GM12878 (cell line): ENCODE data around the gene TIE1. TPM values are rescaled to one million over a fixed set of nuclear protein-coding genes. Genes with fewer than 3 reads are reported as not detected.

Experiments
- ATAC-seq: fragments of 200-7000 bp; cut with Tn5 transposase; 3 replicates; pipeline ENCODE4 v1.9.1; 2020; ENCODE audit warnings: mild to moderate bottlenecking, moderate library complexity
- BruUV-seq: library from RNA; stranded (reverse); fragments of 400-500 nt; replicated peaks from 2 replicates; lab custom pipeline; 2021; lab: Mats Ljungman, UMichigan
- CTCF ChIA-PET: fragments of 300-600 bp; sonication (Branson Sonifier 250); formaldehyde crosslinking; extraction: SDS; loops from one replicate; lab custom pipeline; 2021; ENCODE audit warnings: inconsistent platforms; lab: Yijun Ruan, JAX
- POLR2A ChIA-PET: fragments of 350-600 bp; formaldehyde crosslinking; extraction: SDS; loops from one replicate; lab custom pipeline; 2021; ENCODE audit warnings: inconsistent platforms; lab: Charles Lee
- RAD21 ChIA-PET: fragments of 300-600 bp; sonication (Branson Sonifier 250); formaldehyde crosslinking; loops from one replicate; lab custom pipeline; 2023; ENCODE audit warnings: antibody characterized with exemption; ENCODE audit not compliant: unreplicated experiment; lab: Charles Lee
- SMC1A ChIA-PET: fragments of 300-600 bp; sonication (Branson Sonifier 250); formaldehyde crosslinking; loops from one replicate; lab custom pipeline; 2023; ENCODE audit not compliant: unreplicated experiment, uncharacterized antibody; lab: Charles Lee
- DNase-seq: peaks from one replicate; pipeline ENCODE4 v3.0.0-alpha.2; 2011; ENCODE audit warnings: low read depth, low spot score
- FAIRE-seq: peaks from 3 replicates; lab custom pipeline; 2011; peaks lifted over from hg19 to GRCh38; lab: Jason Lieb, UNC
- H2AFZ ChIP-seq: 2 replicates; pipeline ENCODE4 v1.6.0; 2011; ENCODE audit warnings: low read depth, low read length, control low read depth; ENCODE audit not compliant: control insufficient read depth
- H3K27ac ChIP-seq: 2 replicates; pipeline ENCODE4 v1.5.1; 2011; ENCODE audit warnings: control low read depth; ENCODE audit not compliant: control insufficient read depth, insufficient read depth
- H3K27me3 ChIP-seq, 2 experiments: replicated peaks in 1 of 2; 2 replicates each; pipeline versions ENCODE4 v1.6.0 to v1.6.1; 2011; ENCODE audit warnings: low read length in 1 of 2; ENCODE audit not compliant: control insufficient read depth in 2 of 2, insufficient read depth in 2 of 2
- H3K36me3 ChIP-seq, 2 experiments: 2 replicates each; pipeline ENCODE4 v1.5.1; 2011; ENCODE audit warnings: low read length in 1 of 2; ENCODE audit not compliant: control insufficient read depth in 2 of 2, insufficient read depth in 2 of 2
- H3K4me1 ChIP-seq: 2 replicates; pipeline ENCODE4 v1.6.1; 2011; ENCODE audit warnings: mild to moderate bottlenecking, low read length, moderate library complexity, mixed read lengths; ENCODE audit not compliant: control insufficient read depth, insufficient read depth
- H3K4me2 ChIP-seq: 2 replicates; pipeline ENCODE4 v1.6.0; 2011; ENCODE audit warnings: control low read depth; ENCODE audit not compliant: control insufficient read depth, insufficient read depth
- H3K4me3 ChIP-seq: fragments of 200-600 bp; sonication (generic); 2 replicates; pipeline ENCODE4 v1.5.1; 2016
- H3K79me2 ChIP-seq: 2 replicates; pipeline ENCODE4 v1.6.0; 2011; ENCODE audit warnings: low read length; ENCODE audit not compliant: control insufficient read depth, insufficient read depth
- H3K9ac ChIP-seq: 2 replicates; pipeline ENCODE4 v1.8.0; 2011; ENCODE audit warnings: low read length, control low read depth, mixed read lengths; ENCODE audit not compliant: control insufficient read depth, insufficient read depth
- H3K9me3 ChIP-seq: replicated peaks from 3 replicates; pipeline ENCODE4 v1.5.1; 2011; ENCODE audit warnings: mild to moderate bottlenecking, low read length; ENCODE audit not compliant: control insufficient read depth, insufficient read depth
- H4K20me1 ChIP-seq: 2 replicates; pipeline ENCODE4 v1.6.0; 2011; ENCODE audit not compliant: control insufficient read depth, insufficient read depth
- ATF3 ChIP-seq: IDR thresholded peaks from 2 replicates; pipeline ENCODE4 v1.6.1; 2011; ENCODE audit warnings: low read depth, mild to moderate bottlenecking, low read length, moderate library complexity, borderline replicate concordance; ENCODE audit errors: extremely low read depth
- BMI1 ChIP-seq: fragments of 450-650 bp; IDR thresholded peaks from 2 replicates; pipeline ENCODE4 v1.6.1; 2016; ENCODE audit warnings: mild to moderate bottlenecking, moderate library complexity, borderline replicate concordance
- EP300 ChIP-seq, 2 experiments: fragments of 150-350 bp in 1 of 2; IDR thresholded peaks; 2 replicates each; pipeline ENCODE4 v1.6.1; 2011 to 2012; ENCODE audit warnings: low read depth in 2 of 2, low read length in 2 of 2, borderline replicate concordance in 1 of 2, improper control_type of control experiment in 1 of 2, inconsistent platforms in 1 of 2; ENCODE audit not compliant: control insufficient read depth in 1 of 2
- FOXK2 ChIP-seq: fragments of 450-650 bp; IDR thresholded peaks from 2 replicates; pipeline ENCODE4 v1.6.1; 2017; ENCODE audit warnings: mild to moderate bottlenecking, moderate library complexity
- IKZF1 ChIP-seq: fragments of 450-650 bp; conservative IDR thresholded peaks from 2 replicates; pipeline ENCODE4 v1.6.1; 2017; ENCODE audit warnings: antibody characterized with exemption, mild to moderate bottlenecking
- MTA3 ChIP-seq: IDR thresholded peaks from 2 replicates; pipeline ENCODE4 v1.6.1; 2012; ENCODE audit warnings: low read length, inconsistent platforms, borderline replicate concordance
- MYB ChIP-seq: fragments of 150-350 bp; IDR thresholded peaks from 2 replicates; pipeline ENCODE4 v1.6.1; 2014; ENCODE audit warnings: mild to moderate bottlenecking, low read depth, low read length, borderline replicate concordance
- NFIC ChIP-seq: IDR thresholded peaks from 2 replicates; pipeline ENCODE4 v1.6.1; 2012; ENCODE audit warnings: low read depth, mild to moderate bottlenecking, inconsistent platforms, low read length, moderate library complexity
- NFXL1 ChIP-seq: fragments of 450-650 bp; IDR thresholded peaks from 2 replicates; pipeline ENCODE4 v1.6.1; 2017; ENCODE audit warnings: antibody characterized with exemption, mild to moderate bottlenecking, borderline replicate concordance
- PRDM15 ChIP-seq: fragments of 450-650 bp; formaldehyde crosslinking; IDR thresholded peaks from 2 replicates; pipeline ENCODE4 v1.4.0; 2020; ENCODE audit warnings: mild to moderate bottlenecking, moderate library complexity
- SUZ12 ChIP-seq: fragments of 200-600 bp; sonication (generic); IDR thresholded peaks from one replicate; pipeline ENCODE4 v1.6.1; 2018; ENCODE audit warnings: antibody characterized with exemption, mild to moderate bottlenecking; ENCODE audit not compliant: unreplicated experiment
- TCF12 ChIP-seq: IDR thresholded peaks from 2 replicates; pipeline ENCODE4 v1.6.1; 2011; ENCODE audit warnings: low read depth, mild to moderate bottlenecking, low read length
- USF2 ChIP-seq: IDR thresholded peaks from 2 replicates; pipeline ENCODE4 v1.6.1; 2011; ENCODE audit warnings: low read depth, low read length, improper control_type of control experiment, borderline replicate concordance
- WRNIP1 ChIP-seq: IDR thresholded peaks from 2 replicates; pipeline ENCODE4 v1.6.1; 2011; ENCODE audit warnings: low read depth, low read length, improper control_type of control experiment, borderline replicate concordance
- ZNF274 ChIP-seq: IDR thresholded peaks from one replicate; pipeline ENCODE4 v1.8.0; 2011; ENCODE audit not compliant: insufficient read length, insufficient read depth
- WGBS: methylation state at CpG from one replicate; pipeline ENCODE4 v1.1.6; 2016; ENCODE audit warnings: low lambda C conversion rate; ENCODE audit not compliant: insufficient replicate concordance, insufficient coverage; ENCODE audit errors: missing lambda C conversion rate; 5-methylcytosine and 5-hydroxymethylcytosine counted together
- in situ Hi-C: fragments of 300-500 bp; cut with MboI; formaldehyde crosslinking; loops from 9 replicates; pipeline ENCODE4 v1.14.3; 2018; ENCODE audit warnings: mixed read lengths
- intact Hi-C: fragments of 100-400 bp; cut with micrococcal nuclease; formaldehyde crosslinking; loops from one replicate; pipeline ENCODE4 v1.14.2; 2022; ENCODE audit not compliant: unreplicated experiment
- polyA plus RNA-seq, 11 experiments: library from polyadenylated mRNA; depleted of rRNA in 4 of 11; unstranded in 6 of 11; stranded (reverse) in 5 of 11; fragments of >200 nt; fragmentation: Nextera tagmentation in 4 of 11; fragmentation: Illumina TruSeq in 1 of 11; extraction: Ambion mirVana in 4 of 11; extraction: Trizol in 1 of 11; gene quantifications; 1 replicate in 1 of 11; 2 replicates in 10 of 11; pipeline versions ENCODE4 v1.2.1 to v1.2.3, GENCODE V29; 2011 to 2016; ENCODE audit warnings: inconsistent platforms in 2 of 11, missing spikeins in 2 of 11, low read depth in 1 of 11
- total RNA-seq, 4 experiments: library from RNA; depleted of rRNA in 3 of 4; stranded (reverse); fragments of >200 nt in 3 of 4; fragmentation: Illumina TruSeq in 1 of 4; extraction: Trizol in 1 of 4; gene quantifications; 2 replicates each; pipeline versions ENCODE4 v1.2.1 to v1.2.3, GENCODE V29; 2013 to 2021

TIE1 gene
- total and polyA plus RNA-seq, 10 of the 15 experiments (the other 5 are each of a cell fraction or from before 2014, with no cell fraction given): 0.26 to 3.9 (median 1.3) TPM

DNA sequence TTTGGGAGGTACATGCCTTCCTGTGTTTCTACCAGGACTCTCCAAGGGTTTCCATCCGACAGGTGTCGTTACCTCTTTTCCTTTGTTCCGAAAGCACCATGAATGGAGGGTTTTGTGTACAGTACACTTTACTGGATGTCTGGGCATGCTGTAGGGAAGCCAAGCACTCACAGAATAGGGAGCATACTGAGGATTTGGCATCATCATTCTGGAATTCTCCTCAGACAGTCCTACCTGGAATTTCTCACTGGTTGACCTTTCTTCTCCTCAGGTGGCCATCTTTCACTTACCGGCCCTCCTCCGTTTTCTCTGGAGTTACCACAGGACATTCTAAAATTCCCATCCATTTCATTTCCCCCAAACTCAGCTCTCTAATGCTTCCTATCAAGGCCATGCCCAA lies 30.9 kb downstream of the TIE1 start:
- Histone ChIP-seq H2AFZ (no peak overlapping the region), H3K36me3 (no peaks in the 10 kb centered on the region), H3K4me3 (no peak overlapping the region), H3K4me1 (no peaks in the 10 kb centered on the region), H4K20me1 (no peaks in the 10 kb centered on the region), H3K79me2 (no peaks in the 10 kb centered on the region), H3K4me2 (no peak overlapping the region), H3K27ac (no peak overlapping the region), H3K9me3 (no peaks in the 10 kb centered on the region; the same call in 2 of the 3 replicates), H3K9ac (no peak overlapping the region), H3K27me3 (no peaks in the 10 kb centered on the region)
- no TSS peak for BruUV-seq
- CTCF ChIA-PET: interaction anchor here (0.7 kb wide), 1 partner anchor 238 kb away, joined by 3 read pairs; no protein-coding TSS in a partner anchor
- FAIRE-seq (no peak), DNase-seq (no peak), ATAC-seq (no peak)
- SMC1A ChIA-PET: no interaction called here
- no peak for TF ChIP-seq WRNIP1
- TF ChIP-seq USF2: no peak
- TF ChIP-seq BMI1: no peak
- TF ChIP-seq SUZ12: no peak
- no peak for TF ChIP-seq PRDM15
- TF ChIP-seq ATF3: no peak
- no peak for TF ChIP-seq TCF12
- no peak for TF ChIP-seq ZNF274
- TF ChIP-seq NFXL1: no peak
- no peak for TF ChIP-seq MYB
- no peak for TF ChIP-seq NFIC
- no peak for TF ChIP-seq MTA3
- no peak for TF ChIP-seq IKZF1
- no peak for TF ChIP-seq EP300 (IDR thresholded peaks at IDR 0.05; ENCODE audit: borderline replicate concordance in 1 of 2, control insufficient read depth in 1 of 2, low read depth in 2 of 2, low read length in 2 of 2)
- TF ChIP-seq FOXK2: no peak
- intact Hi-C loops: no loop called here
- POLR2A ChIA-PET: no interaction called here
- 92% methylated on average over 5 of the region's 5 CpGs for WGBS
- RAD21 ChIA-PET: interaction anchor here (2.5 kb wide), 1 partner anchor 92 kb away, joined by 11 read pairs; no protein-coding TSS in a partner anchor
- in situ Hi-C loops: no loop called here
